Upper lobe of left lung (tissue), 6 donors: ENCODE results near the gene SYNPR. TPM values are rescaled to one million over a fixed set of nuclear protein-coding genes. Genes with fewer than 3 reads are reported as not detected.

Experiments
- ATAC-seq, 2 donors: fragments of 200-7000 bp; cut with Tn5 transposase; one replicate each; pipeline ENCODE4 v1.9.1; 2022; ENCODE audit warnings: mild to moderate bottlenecking in 2 of 2, moderate library complexity in 2 of 2; ENCODE audit not compliant: low FRiP score in 2 of 2
- DNase-seq, 2 donors: peaks; one replicate each; pipeline ENCODE4 v3.0.0-alpha.2; 2019 to 2020
- H3K27ac ChIP-seq, 4 donors: fragments of 200-600 bp; sonication (generic); one replicate each; pipeline ENCODE4 v1.5.1; 2016 to 2019
- H3K27me3 ChIP-seq, 4 donors: fragments of 200-600 bp; sonication (generic); one replicate each; pipeline ENCODE4 v1.5.1; 2017 to 2019
- H3K36me3 ChIP-seq, 4 donors: fragments of 200-600 bp; sonication (generic); one replicate each; pipeline ENCODE4 v1.5.1; 2016 to 2019
- H3K4me1 ChIP-seq, 4 donors: fragments of 200-600 bp; sonication (generic); one replicate each; pipeline ENCODE4 v1.5.1; 2018 to 2019
- H3K4me3 ChIP-seq, 4 donors: fragments of 200-600 bp; sonication (generic); one replicate each; pipeline ENCODE4 v1.5.1; 2017 to 2019; ENCODE audit warnings: mild to moderate bottlenecking in 2 of 4, moderate library complexity in 1 of 4
- H3K9me3 ChIP-seq, 4 donors: fragments of 200-600 bp; sonication (generic); one replicate each; pipeline ENCODE4 v1.5.1; 2018 to 2019
- EP300 ChIP-seq, 4 donors: sonication (generic); formaldehyde crosslinking; IDR thresholded peaks; one replicate each; pipeline ENCODE4 v1.5.1; 2017; ENCODE audit warnings: antibody characterized with exemption in 4 of 4, control low read depth in 2 of 4
- POLR2A ChIP-seq, 4 donors: fragments of 450-650 bp; IDR thresholded peaks; one replicate each; pipeline ENCODE4 v1.5.1; 2016 to 2017; ENCODE audit warnings: antibody characterized with exemption in 4 of 4, mild to moderate bottlenecking in 2 of 4
- POLR2AphosphoS5 ChIP-seq, 2 donors: sonication (generic); formaldehyde crosslinking; IDR thresholded peaks; one replicate each; pipeline ENCODE4 v1.5.1; 2017; ENCODE audit warnings: antibody characterized with exemption in 2 of 2
- WGBS, 2 donors: methylation state at CpG; one replicate each; pipeline ENCODE4 v1.1.5; 2017 to 2018; 5-methylcytosine and 5-hydroxymethylcytosine counted together
- total RNA-seq, 6 donors: library from RNA; depleted of rRNA in 4 of 6; stranded (reverse); fragments of >200 nt in 4 of 6; gene quantifications; one replicate each; pipeline versions ENCODE4 v1.1.0 to v1.2.1, GENCODE V29; 2016 to 2021
- TF ChIP-seq, protein P1 (sequence below), 6 experiments: fragments of 450-650 bp in 4 of 6; fragments of 200-600 bp in 2 of 6; sonication (generic) in 2 of 6; IDR thresholded peaks; one replicate each; pipeline ENCODE4 v1.5.1; 2016 to 2019; ENCODE audit warnings: antibody characterized with exemption in 6 of 6
- donor health status: DM: no; HTN: no; CAD: no; lungs with moderate emphysema.
- donor health status: DM: no; HTN: yes; CAD: no; lungs with severe emphysema.

Gene SYNPR
- total RNA-seq, 6 donors from 2014 or later = not detected

DNA sequence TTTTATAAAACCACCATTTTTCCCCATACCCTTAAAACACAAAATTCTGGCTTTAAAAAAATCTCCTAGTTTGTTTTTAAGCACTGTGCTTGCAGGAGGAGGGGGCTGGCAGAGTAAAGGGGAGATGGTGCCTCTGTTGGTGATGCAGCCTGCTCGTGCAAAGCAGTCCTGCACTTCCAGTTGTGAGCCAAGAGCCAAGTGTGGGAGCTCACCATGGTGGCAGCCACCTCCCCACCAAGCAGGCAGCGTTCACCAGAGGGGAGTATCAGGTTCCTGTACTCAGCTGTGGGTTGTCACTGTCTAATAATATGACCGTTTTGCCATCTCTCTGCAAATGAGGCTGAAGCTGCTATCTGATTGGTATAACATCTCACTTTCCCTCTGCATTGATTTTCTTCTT is 164.8 kb downstream of the SYNPR start:
- 8 to 18% methylated on average over 3 of the region's 3 CpGs for WGBS, 2 donors
- DNase-seq (no peak), ATAC-seq (no peak)
- TF ChIP-seq POLR2AphosphoS5 (IDR thresholded peaks at IDR 0.05) (no peak), EP300 (IDR thresholded peaks at IDR 0.05) (no peak)
- TF ChIP-seq, protein P1, sequence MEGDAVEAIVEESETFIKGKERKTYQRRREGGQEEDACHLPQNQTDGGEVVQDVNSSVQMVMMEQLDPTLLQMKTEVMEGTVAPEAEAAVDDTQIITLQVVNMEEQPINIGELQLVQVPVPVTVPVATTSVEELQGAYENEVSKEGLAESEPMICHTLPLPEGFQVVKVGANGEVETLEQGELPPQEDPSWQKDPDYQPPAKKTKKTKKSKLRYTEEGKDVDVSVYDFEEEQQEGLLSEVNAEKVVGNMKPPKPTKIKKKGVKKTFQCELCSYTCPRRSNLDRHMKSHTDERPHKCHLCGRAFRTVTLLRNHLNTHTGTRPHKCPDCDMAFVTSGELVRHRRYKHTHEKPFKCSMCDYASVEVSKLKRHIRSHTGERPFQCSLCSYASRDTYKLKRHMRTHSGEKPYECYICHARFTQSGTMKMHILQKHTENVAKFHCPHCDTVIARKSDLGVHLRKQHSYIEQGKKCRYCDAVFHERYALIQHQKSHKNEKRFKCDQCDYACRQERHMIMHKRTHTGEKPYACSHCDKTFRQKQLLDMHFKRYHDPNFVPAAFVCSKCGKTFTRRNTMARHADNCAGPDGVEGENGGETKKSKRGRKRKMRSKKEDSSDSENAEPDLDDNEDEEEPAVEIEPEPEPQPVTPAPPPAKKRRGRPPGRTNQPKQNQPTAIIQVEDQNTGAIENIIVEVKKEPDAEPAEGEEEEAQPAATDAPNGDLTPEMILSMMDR (IDR thresholded peaks at IDR 0.05) = no peak
- no peaks in the 10 kb centered on the region for H3K36me3 ChIP-seq
- no peaks in the 10 kb centered on the region for H3K27me3 ChIP-seq
- no peak overlapping the region for H3K4me3 ChIP-seq
- no peaks in the 10 kb centered on the region for H3K9me3 ChIP-seq
- H3K27ac ChIP-seq = no peak overlapping the region
- no peaks in the 10 kb centered on the region for H3K4me1 ChIP-seq

DNA sequence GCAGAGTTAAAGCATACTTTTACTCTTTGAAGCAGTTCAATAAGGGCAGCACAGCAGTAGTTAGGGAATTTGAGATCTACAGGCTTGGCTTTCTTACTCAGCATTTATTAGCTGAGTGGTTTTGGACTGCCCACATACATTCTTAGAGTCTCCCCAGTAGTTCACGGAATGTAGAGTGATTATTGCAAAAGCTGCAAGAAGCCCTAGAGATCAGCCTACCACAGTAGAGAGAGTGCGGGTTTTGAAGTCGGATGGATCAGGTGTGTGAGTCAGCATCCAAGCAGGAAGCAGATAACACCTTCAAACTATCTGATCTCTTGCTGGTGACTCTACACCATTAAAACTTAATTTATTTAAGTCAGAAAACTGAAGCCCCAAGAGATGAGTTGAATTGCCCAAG is 171.9 kb downstream of the SYNPR start:
- no peak for DNase-seq
- no peak overlapping the region for H3K4me3 ChIP-seq
- no peaks in the 10 kb centered on the region for H3K36me3 ChIP-seq
- 53 to 71% methylated on average over 3 of the region's 3 CpGs for WGBS, 2 donors
- ATAC-seq = peak; percentile 34 to 78
- H3K27me3 ChIP-seq = no peaks in the 10 kb centered on the region
- no peak overlapping the region for H3K27ac ChIP-seq
- no peak for TF ChIP-seq EP300 (IDR thresholded peaks at IDR 0.05)
- TF ChIP-seq, protein P1 (IDR thresholded peaks at IDR 0.05) = no peak
- no peak for TF ChIP-seq POLR2AphosphoS5 (IDR thresholded peaks at IDR 0.05)
- TF ChIP-seq POLR2A (IDR thresholded peaks at IDR 0.05) = no peak
- no peaks in the 10 kb centered on the region for H3K9me3 ChIP-seq
- H3K4me1 ChIP-seq = no peaks in the 10 kb centered on the region

DNA sequence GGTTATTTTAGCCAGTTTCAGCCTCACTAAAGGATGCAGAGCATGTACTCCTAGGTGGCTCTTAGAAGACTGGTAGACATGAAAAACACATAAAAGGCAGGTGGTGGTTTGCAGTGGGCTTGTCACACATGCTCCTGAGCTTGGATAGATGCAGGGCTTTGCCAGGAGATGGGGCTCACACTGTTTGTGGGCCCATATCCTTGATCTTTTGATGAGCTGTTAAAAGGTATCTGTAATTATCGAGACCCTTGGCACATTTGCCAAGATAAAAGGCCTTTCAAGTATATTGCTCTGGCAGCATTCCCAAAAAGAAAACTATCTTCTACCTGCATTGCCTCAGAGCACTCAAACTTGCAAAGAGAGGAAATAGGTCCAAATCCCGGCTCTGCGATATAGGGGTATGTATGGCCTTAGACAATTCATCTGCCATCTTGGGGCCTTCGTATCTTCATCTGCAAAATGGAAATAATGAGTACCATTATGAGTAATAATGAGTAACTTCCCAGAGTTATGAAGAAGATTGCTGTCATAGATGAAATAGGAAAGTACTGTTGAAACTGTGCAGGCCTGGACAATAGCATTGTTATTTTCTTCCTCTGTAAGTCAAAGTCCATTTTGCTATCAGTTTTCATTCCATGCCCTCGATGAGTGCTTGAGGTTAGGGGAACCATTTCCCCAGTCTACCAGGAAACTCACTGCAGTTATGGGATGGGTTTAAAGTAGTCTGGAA is 172.7 kb downstream of the SYNPR start:
- Histone ChIP-seq H3K27me3 (no peaks in the 10 kb centered on the region), H3K36me3 (no peaks in the 10 kb centered on the region), H3K9me3 (no peaks in the 10 kb centered on the region), H3K27ac (no peak overlapping the region), H3K4me1 (no peaks in the 10 kb centered on the region), H3K4me3 (no peak overlapping the region)
- DNase-seq = no peak
- TF ChIP-seq EP300 (IDR thresholded peaks at IDR 0.05) (no peak), POLR2A (IDR thresholded peaks at IDR 0.05) (no peak), POLR2AphosphoS5 (IDR thresholded peaks at IDR 0.05) (no peak)
- TF ChIP-seq, protein P1 (IDR thresholded peaks at IDR 0.05) = no peak
- ATAC-seq = no peak
- WGBS, 2 donors = 73 to 80% methylated on average over 4 to 5 of the region's 5 CpGs

DNA sequence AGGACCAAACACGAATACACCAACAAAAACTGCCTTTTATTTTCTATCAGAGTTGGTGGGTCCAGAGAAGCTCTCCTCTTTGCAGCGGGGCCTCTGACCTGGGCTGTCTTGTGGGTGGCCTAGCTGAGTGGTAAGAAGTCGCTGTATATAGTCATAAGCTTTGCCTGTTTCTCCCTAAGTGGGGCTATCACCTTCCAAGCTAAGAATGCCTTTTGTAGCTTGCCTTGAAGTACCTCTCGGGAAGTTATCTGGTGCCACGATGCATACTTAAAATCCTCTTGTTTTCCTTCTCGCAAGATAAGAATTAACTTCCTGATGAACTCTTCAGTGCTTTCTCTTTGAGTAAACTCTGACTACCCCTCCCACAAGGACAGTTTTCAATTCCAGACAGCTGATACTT is 178.8 kb downstream of the SYNPR start:
- Histone ChIP-seq H3K9me3 (no peaks in the 10 kb centered on the region), H3K27me3 (no peaks in the 10 kb centered on the region), H3K4me3 (no peak overlapping the region), H3K27ac (no peak overlapping the region), H3K4me1 (no peaks in the 10 kb centered on the region), H3K36me3 (no peaks in the 10 kb centered on the region)
- DNase-seq (no peak), ATAC-seq (no peak)
- TF ChIP-seq POLR2A (IDR thresholded peaks at IDR 0.05) (no peak), POLR2AphosphoS5 (IDR thresholded peaks at IDR 0.05) (no peak), EP300 (IDR thresholded peaks at IDR 0.05) (no peak)
- TF ChIP-seq, protein P1 (IDR thresholded peaks at IDR 0.05) = no peak
- 24 to 41% methylated on average over 6 of the region's 6 CpGs for WGBS, 2 donors

DNA sequence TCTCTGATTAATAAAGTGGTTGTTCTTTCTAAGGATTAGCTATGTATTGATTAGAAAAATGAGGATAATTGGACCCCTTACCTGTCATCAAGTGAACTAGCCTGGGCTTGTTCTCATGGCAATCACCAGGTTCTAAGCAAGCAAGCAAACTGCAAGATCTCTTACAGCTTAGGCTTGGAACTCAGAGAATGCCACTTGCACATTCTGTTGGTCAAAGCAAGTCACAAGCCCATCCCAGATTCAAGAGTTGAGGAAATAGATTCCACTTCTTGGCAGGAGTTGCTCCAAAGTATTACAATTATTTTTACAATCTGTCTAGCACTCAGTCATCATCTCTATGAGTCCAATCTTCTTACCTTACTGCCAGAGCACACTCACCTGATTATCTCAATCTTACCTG is 180.3 kb downstream of the SYNPR start:
- TF ChIP-seq POLR2A (IDR thresholded peaks at IDR 0.05) = no peak
- no peak for TF ChIP-seq POLR2AphosphoS5 (IDR thresholded peaks at IDR 0.05)
- no peak for TF ChIP-seq EP300 (IDR thresholded peaks at IDR 0.05)
- TF ChIP-seq, protein P1 (IDR thresholded peaks at IDR 0.05) = no peak
- DNase-seq (no peak), ATAC-seq (no peak)
- Histone ChIP-seq H3K27me3 (no peaks in the 10 kb centered on the region), H3K36me3 (no peaks in the 10 kb centered on the region), H3K4me1 (no peaks in the 10 kb centered on the region), H3K27ac (no peak overlapping the region), H3K4me3 (no peak overlapping the region), H3K9me3 (no peaks in the 10 kb centered on the region)
